Neural cell (in vitro differentiated cells): ENCODE results near the gene EXOC6B. TPM values are rescaled to one million over a fixed set of nuclear protein-coding genes. Genes with fewer than 3 reads are reported as not detected.

Experiments
- H2AFZ ChIP-seq: fragments of 200-600, 300-800 bp; sonication (generic), shearing (Covaris generic); 2 replicates; pipeline ENCODE4 v1.6.0; 2014; ENCODE audit warnings: low read depth, mild to moderate bottlenecking, antibody characterized with exemption, low read length, moderate library complexity
- H3F3A ChIP-seq: fragments of 200-600 bp; shearing (Covaris generic); 2 replicates; pipeline ENCODE4 v1.6.1; 2016; ENCODE audit warnings: mild to moderate bottlenecking, moderate library complexity, mixed read lengths, antibody characterized with exemption, low read length; ENCODE audit not compliant: insufficient read depth, poor library complexity, severe bottlenecking
- H3K27ac ChIP-seq: fragments of 200-600, 300-800 bp; sonication (generic), shearing (Covaris generic); 2 replicates; pipeline ENCODE4 v1.5.1; 2014; ENCODE audit warnings: mild to moderate bottlenecking, low read length, moderate library complexity
- H3K27me3 ChIP-seq: fragments of 300-800, 200-600 bp; sonication (generic), shearing (Covaris generic); 2 replicates; pipeline ENCODE4 v1.6.0; 2014; ENCODE audit warnings: mild to moderate bottlenecking, low read depth, low read length, moderate library complexity; ENCODE audit not compliant: insufficient read depth
- H3K36me3 ChIP-seq: fragments of 300-800, 200-600 bp; sonication (generic), shearing (Covaris generic); 2 replicates; pipeline ENCODE4 v1.5.1; 2014; ENCODE audit warnings: mild to moderate bottlenecking, antibody characterized with exemption, low read length, moderate library complexity; ENCODE audit not compliant: insufficient read depth
- H3K4me2 ChIP-seq: fragments of 300-800, 200-600 bp; sonication (generic), shearing (Covaris generic); 2 replicates; pipeline ENCODE4 v1.6.0; 2014; ENCODE audit warnings: mild to moderate bottlenecking, low read length
- H3K4me3 ChIP-seq: fragments of 300-800, 200-600 bp; sonication (generic), shearing (Covaris generic); 2 replicates; pipeline ENCODE4 v1.5.1; 2014; ENCODE audit warnings: mild to moderate bottlenecking, low read length, moderate library complexity
- H3K79me2 ChIP-seq: fragments of 200-600 bp; shearing (Covaris generic); replicated peaks from 2 replicates; pipeline ENCODE4 v1.6.0; 2014; ENCODE audit warnings: mild to moderate bottlenecking, low read length, moderate library complexity; ENCODE audit not compliant: insufficient read depth
- H3K9ac ChIP-seq: fragments of 300-800, 200-600 bp; sonication (generic), shearing (Covaris generic); 2 replicates; pipeline ENCODE4 v1.6.1; 2016; ENCODE audit warnings: mild to moderate bottlenecking, low read length, mixed read lengths
- H3K9me2 ChIP-seq: fragments of 200-600 bp; shearing (Covaris generic); 2 replicates; pipeline ENCODE4 v1.6.1; 2016; ENCODE audit warnings: mild to moderate bottlenecking, low read length, mixed read lengths; ENCODE audit not compliant: insufficient read depth
- H3K9me3 ChIP-seq: fragments of 200-600, 300-800 bp; sonication (generic), shearing (Covaris generic); 2 replicates; pipeline ENCODE4 v1.6.1; 2016; ENCODE audit warnings: mild to moderate bottlenecking, mixed run types, low read length, moderate library complexity, mixed read lengths
- H4K20me1 ChIP-seq: fragments of 200-600 bp; shearing (Covaris generic); 2 replicates; pipeline ENCODE4 v1.6.1; 2016; ENCODE audit warnings: mild to moderate bottlenecking, mixed run types; ENCODE audit not compliant: insufficient read depth
- EP300 ChIP-seq: fragments of 450-650 bp; conservative IDR thresholded peaks from 2 replicates; pipeline ENCODE4 v1.6.1; 2014; ENCODE audit warnings: antibody characterized with exemption, mild to moderate bottlenecking, moderate library complexity; ENCODE audit not compliant: poor library complexity, severe bottlenecking
- EZH2 ChIP-seq: fragments of 200-600, 300-800 bp; shearing (Covaris generic), sonication (generic); IDR thresholded peaks from 2 replicates; pipeline ENCODE4 v1.6.1; 2014; ENCODE audit warnings: antibody characterized with exemption, low read length, borderline replicate concordance, mild to moderate bottlenecking; ENCODE audit not compliant: insufficient read depth, poor library complexity, severe bottlenecking
- MXI1 ChIP-seq: fragments of 450-650 bp; conservative IDR thresholded peaks from 2 replicates; pipeline ENCODE4 v1.6.1; 2014; ENCODE audit warnings: antibody characterized with exemption, mild to moderate bottlenecking; ENCODE audit not compliant: poor library complexity, severe bottlenecking
- POLR2AphosphoS5 ChIP-seq: IDR thresholded peaks from 2 replicates; pipeline ENCODE4 v1.6.1; 2012
- RAD21 ChIP-seq: fragments of 450-650 bp; conservative IDR thresholded peaks from 2 replicates; pipeline ENCODE4 v1.6.1; 2014; ENCODE audit warnings: antibody characterized with exemption, mild to moderate bottlenecking, moderate library complexity
- SMC3 ChIP-seq: fragments of 450-650 bp; conservative IDR thresholded peaks from 2 replicates; pipeline ENCODE4 v1.6.1; 2014; ENCODE audit warnings: antibody characterized with exemption, mild to moderate bottlenecking, moderate library complexity; ENCODE audit not compliant: poor library complexity
- TAF1 ChIP-seq: IDR thresholded peaks from 2 replicates; pipeline ENCODE4 v1.6.1; 2012; ENCODE audit warnings: low read depth
- polyA plus RNA-seq: library from polyadenylated mRNA; depleted of rRNA; stranded (reverse); fragments of >200 nt; gene quantifications from 2 replicates; pipeline ENCODE4 v1.2.3, GENCODE V29; 2014
- TF ChIP-seq, protein P1 (sequence below): IDR thresholded peaks from 2 replicates; pipeline ENCODE4 v1.6.1; 2012; ENCODE audit warnings: borderline replicate concordance
- TF ChIP-seq, protein P2 (sequence below): fragments of 450-650 bp; IDR thresholded peaks from 2 replicates; pipeline ENCODE4 v1.5.1; 2014; ENCODE audit warnings: antibody characterized with exemption, mild to moderate bottlenecking, moderate library complexity; ENCODE audit not compliant: poor library complexity, severe bottlenecking

EXOC6B gene
- polyA plus RNA-seq, 1 donor from 2014 or later = 23.4 TPM

DNA sequence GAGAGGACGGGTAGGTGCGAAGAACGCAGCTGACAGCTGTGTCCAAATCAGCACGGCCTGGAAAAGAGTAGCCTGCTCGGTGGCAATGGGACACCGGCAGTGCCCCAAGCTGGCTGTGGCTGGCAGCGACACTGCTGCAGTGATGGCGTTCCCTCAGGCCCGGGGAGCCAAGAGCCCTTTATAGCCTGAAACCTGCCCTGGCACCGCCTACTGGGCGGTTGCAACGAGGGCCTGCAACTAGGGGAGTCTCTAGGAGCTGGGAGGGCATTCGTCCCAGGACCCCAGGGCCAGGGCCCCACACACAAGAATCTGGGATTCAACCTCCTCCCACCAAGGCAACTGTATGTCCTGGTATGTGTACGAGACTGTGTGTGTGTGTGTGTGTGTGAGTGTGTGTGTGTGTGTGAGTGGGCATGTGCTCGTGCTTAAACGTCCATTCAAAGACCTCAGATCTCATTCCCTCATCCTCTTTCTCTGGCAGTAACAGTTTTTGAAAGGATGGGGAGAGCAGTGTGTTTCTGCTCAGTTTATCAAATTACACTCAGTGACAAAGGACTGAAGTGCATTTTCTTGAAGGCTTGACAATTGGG, 671.4 kb downstream of the EXOC6B start:
- no peak overlapping the region for H3K27ac ChIP-seq

DNA sequence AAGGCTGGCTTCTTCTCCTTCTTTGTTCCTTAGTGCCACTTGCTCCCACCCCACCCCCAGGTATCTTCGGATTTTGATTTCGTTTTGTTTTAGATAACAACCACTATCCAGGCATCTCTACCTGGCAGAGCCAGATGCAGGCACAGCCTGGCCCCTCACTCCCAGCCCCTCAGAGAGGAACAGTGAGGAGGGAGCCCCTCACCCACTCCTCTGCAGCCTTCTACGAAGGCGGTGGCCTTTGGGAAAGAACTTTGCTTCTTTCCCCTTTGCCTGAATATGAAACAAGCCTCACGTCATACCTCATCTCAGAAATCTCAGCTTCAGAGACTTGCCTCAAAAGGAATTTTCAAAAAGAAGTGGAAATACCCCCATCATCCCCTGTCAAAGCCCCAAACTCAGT, 671.9 kb downstream of the EXOC6B start:
- Histone ChIP-seq H4K20me1 (no peaks in the 10 kb centered on the region), H3F3A (no peaks in the 10 kb centered on the region), H3K27me3 (peaks cover 23% of the 10 kb centered on the region), H3K4me2 (no peak overlapping the region), H2AFZ (no peak overlapping the region), H3K27ac (no peak overlapping the region), H3K9ac (no peak overlapping the region), H3K36me3 (no peaks in the 10 kb centered on the region), H3K79me2 (no peaks in the 10 kb centered on the region), H3K9me2 (no peaks in the 10 kb centered on the region), H3K4me3 (no peak overlapping the region), H3K9me3 (no peaks in the 10 kb centered on the region)
- no peak for TF ChIP-seq EZH2
- TF ChIP-seq, protein P1, sequence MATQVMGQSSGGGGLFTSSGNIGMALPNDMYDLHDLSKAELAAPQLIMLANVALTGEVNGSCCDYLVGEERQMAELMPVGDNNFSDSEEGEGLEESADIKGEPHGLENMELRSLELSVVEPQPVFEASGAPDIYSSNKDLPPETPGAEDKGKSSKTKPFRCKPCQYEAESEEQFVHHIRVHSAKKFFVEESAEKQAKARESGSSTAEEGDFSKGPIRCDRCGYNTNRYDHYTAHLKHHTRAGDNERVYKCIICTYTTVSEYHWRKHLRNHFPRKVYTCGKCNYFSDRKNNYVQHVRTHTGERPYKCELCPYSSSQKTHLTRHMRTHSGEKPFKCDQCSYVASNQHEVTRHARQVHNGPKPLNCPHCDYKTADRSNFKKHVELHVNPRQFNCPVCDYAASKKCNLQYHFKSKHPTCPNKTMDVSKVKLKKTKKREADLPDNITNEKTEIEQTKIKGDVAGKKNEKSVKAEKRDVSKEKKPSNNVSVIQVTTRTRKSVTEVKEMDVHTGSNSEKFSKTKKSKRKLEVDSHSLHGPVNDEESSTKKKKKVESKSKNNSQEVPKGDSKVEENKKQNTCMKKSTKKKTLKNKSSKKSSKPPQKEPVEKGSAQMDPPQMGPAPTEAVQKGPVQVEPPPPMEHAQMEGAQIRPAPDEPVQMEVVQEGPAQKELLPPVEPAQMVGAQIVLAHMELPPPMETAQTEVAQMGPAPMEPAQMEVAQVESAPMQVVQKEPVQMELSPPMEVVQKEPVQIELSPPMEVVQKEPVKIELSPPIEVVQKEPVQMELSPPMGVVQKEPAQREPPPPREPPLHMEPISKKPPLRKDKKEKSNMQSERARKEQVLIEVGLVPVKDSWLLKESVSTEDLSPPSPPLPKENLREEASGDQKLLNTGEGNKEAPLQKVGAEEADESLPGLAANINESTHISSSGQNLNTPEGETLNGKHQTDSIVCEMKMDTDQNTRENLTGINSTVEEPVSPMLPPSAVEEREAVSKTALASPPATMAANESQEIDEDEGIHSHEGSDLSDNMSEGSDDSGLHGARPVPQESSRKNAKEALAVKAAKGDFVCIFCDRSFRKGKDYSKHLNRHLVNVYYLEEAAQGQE = no peak
- TF ChIP-seq MXI1 = no peak
- no peak for TF ChIP-seq EP300

More for the DNA sequence above, 671.4 kb downstream of the EXOC6B start:
- no peak overlapping the region for H2AFZ ChIP-seq
- no peaks in the 10 kb centered on the region for H3K9me2 ChIP-seq
- H3K27me3 ChIP-seq = peaks cover 18% of the 10 kb centered on the region
- TF ChIP-seq, protein P2, sequence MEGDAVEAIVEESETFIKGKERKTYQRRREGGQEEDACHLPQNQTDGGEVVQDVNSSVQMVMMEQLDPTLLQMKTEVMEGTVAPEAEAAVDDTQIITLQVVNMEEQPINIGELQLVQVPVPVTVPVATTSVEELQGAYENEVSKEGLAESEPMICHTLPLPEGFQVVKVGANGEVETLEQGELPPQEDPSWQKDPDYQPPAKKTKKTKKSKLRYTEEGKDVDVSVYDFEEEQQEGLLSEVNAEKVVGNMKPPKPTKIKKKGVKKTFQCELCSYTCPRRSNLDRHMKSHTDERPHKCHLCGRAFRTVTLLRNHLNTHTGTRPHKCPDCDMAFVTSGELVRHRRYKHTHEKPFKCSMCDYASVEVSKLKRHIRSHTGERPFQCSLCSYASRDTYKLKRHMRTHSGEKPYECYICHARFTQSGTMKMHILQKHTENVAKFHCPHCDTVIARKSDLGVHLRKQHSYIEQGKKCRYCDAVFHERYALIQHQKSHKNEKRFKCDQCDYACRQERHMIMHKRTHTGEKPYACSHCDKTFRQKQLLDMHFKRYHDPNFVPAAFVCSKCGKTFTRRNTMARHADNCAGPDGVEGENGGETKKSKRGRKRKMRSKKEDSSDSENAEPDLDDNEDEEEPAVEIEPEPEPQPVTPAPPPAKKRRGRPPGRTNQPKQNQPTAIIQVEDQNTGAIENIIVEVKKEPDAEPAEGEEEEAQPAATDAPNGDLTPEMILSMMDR = no peak
- peak; percentile 9 for TF ChIP-seq POLR2AphosphoS5
- H4K20me1 ChIP-seq = no peaks in the 10 kb centered on the region
- no peaks in the 10 kb centered on the region for H3K36me3 ChIP-seq
- no peak overlapping the region for H3K4me3 ChIP-seq
- no peak overlapping the region for H3K9ac ChIP-seq
- no peaks in the 10 kb centered on the region for H3K79me2 ChIP-seq
- no peaks in the 10 kb centered on the region for H3K9me3 ChIP-seq
- H3K4me2 ChIP-seq = no peak overlapping the region
- H3F3A ChIP-seq = no peaks in the 10 kb centered on the region

DNA sequence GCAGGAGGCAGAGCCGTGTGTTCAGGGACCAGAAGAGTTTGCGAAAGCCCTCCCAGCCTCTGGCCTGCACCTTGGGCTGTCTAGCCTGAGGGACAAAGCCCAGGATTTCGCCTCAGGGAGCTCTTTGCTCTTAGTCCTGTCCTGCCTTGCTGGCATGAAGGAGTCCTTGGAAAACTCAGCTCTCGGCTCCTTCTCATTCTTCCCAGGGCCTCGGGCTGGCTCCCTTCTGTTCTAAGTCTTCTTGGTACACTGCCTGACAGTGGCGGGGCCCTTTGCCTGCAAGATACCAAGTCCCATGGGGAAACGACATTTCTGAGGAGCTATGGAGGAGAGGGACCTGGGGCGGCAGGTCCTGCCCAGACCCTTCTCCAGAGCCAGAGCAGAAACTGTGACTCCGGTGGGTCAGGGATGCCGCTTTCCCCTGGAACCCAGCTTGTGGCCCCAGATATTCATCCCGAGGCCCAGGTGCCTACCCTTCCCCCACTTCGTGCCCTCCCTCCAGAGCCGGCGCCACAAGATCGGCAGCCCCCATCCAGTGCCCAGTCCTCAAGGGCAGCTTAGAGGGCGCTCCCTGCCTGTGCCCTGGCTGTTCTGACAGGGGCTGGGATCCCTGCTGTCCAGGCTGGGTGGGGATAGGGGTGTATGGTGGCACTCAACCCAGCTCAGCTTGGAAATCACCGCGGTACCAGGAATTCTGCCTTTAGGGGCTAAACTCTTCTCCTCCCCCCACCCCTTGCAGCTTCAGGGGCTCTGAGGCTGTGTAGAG, 672.6 kb downstream of the EXOC6B start:
- H3K27ac ChIP-seq = no peak overlapping the region
- H3K79me2 ChIP-seq = no peaks in the 10 kb centered on the region
- TF ChIP-seq, protein P1 = no peak
- TF ChIP-seq RAD21 = no peak
- no peak for TF ChIP-seq MXI1
- TF ChIP-seq SMC3 = no peak
- no peak for TF ChIP-seq POLR2AphosphoS5
- no peak for TF ChIP-seq TAF1
- H3F3A ChIP-seq = no peaks in the 10 kb centered on the region
- no peak overlapping the region for H3K4me2 ChIP-seq
- no peak overlapping the region for H3K4me3 ChIP-seq
- H3K36me3 ChIP-seq = no peaks in the 10 kb centered on the region
- no peaks in the 10 kb centered on the region for H4K20me1 ChIP-seq
- peaks cover 28% of the 10 kb centered on the region for H3K27me3 ChIP-seq
- no peaks in the 10 kb centered on the region for H3K9me2 ChIP-seq
- no peak overlapping the region for H3K9ac ChIP-seq
- no peak overlapping the region for H2AFZ ChIP-seq
- no peaks in the 10 kb centered on the region for H3K9me3 ChIP-seq
